NCI-H69 (cell line): ENCODE measurements around the gene WNT2.
"Not testable (repeated sequence)": the region's sequence is repeated elsewhere in the genome, so short reads cannot be mapped to it uniquely, and the experiment has no call there.

Experiments
- DNase-seq: peaks from one replicate; lab custom pipeline; 2025; lab: John Stamatoyannopoulos, UW

The WNT2 gene

GRCh38 chr7:117259615-117260014, 63.2 kb downstream of the WNT2 start:
- no peak for DNase-seq

- DNase-seq = no peak
Measured at GRCh38 chr7:117251687-117252086, 71.2 kb downstream of the WNT2 start.

- no peak for DNase-seq
Measured at GRCh38 chr7:117250801-117251200, 72.1 kb downstream of the WNT2 start.

- no peak for DNase-seq
Measured at GRCh38 chr7:117250245-117250644, 72.6 kb downstream of the WNT2 start.

- DNase-seq = no peak
Measured at GRCh38 chr7:117249696-117250095, 73.2 kb downstream of the WNT2 start.

- DNase-seq = peak; percentile 25
Measured at GRCh38 chr7:117248829-117249228, 74.0 kb downstream of the WNT2 start.

- no peak for DNase-seq
Measured at GRCh38 chr7:117247809-117248208, 75.0 kb downstream of the WNT2 start.

- DNase-seq = not testable (repeated sequence)
Measured at GRCh38 chr7:117245703-117246102, 77.2 kb downstream of the WNT2 start.

GRCh38 chr7:117243390-117243789, 79.5 kb downstream of the WNT2 start:
- no peak for DNase-seq

- no peak for DNase-seq
Measured at GRCh38 chr7:117241088-117241487, 81.8 kb downstream of the WNT2 start.

GRCh38 chr7:117238937-117239336, 83.9 kb downstream of the WNT2 start:
- no peak for DNase-seq

GRCh38 chr7:117238472-117238871, 84.4 kb downstream of the WNT2 start:
- DNase-seq = no peak

GRCh38 chr7:117237646-117238045, 85.2 kb downstream of the WNT2 start:
- no peak for DNase-seq

GRCh38 chr7:117231047-117231359, 91.9 kb downstream of the WNT2 start:
- no peak for DNase-seq

- DNase-seq = no peak
Measured at GRCh38 chr7:117230276-117231046, 92.4 kb downstream of the WNT2 start.

GRCh38 chr7:117229350-117229749, 93.5 kb downstream of the WNT2 start:
- DNase-seq = no peak

GRCh38 chr7:117227091-117227490, 95.8 kb downstream of the WNT2 start:
- no peak for DNase-seq

GRCh38 chr7:117225536-117225935, 97.3 kb downstream of the WNT2 start:
- DNase-seq = no peak
